Effector CD8-positive, alpha-beta T cell (primary cell): Measurements from ENCODE around the gene AK9.
"Not testable (repeated sequence)": the region's sequence is repeated elsewhere in the genome, so short reads cannot be mapped to it uniquely, and the experiment has no call there.

Experiments
- DNase-seq: peaks from one replicate; lab custom pipeline; 2025; lab: John Stamatoyannopoulos, UW

AK9 gene

GRCh38 chr6:109696355-109696754, 5.4 kb upstream of the AK9 start:
- no peak for DNase-seq

DNA sequence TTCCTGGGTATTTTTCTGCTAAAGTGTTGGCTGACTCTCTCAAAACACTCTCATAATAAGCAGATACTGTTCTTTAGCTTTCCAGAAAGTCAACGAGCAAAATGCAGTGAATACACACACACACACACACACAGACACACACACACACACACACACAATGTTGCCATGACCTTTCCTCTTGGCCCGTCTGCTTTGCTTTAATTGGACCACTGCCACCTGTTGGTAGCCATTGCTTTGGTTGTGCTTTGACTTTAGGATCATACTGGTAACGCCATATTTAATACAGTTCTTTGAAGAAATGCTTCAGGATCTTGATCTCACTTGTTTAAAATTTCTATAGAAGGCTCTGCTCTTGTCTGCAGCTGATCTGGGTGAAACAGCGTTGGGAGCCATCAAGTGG, 4.5 kb upstream of the AK9 start:
- DNase-seq, result no peak

- DNase-seq, result no peak
Measured at GRCh38 chr6:109693111-109693510, 2.1 kb upstream of the AK9 start.

GRCh38 chr6:109690373-109690736, 647 bp downstream of the AK9 start:
- peak; percentile 48 for DNase-seq

DNA sequence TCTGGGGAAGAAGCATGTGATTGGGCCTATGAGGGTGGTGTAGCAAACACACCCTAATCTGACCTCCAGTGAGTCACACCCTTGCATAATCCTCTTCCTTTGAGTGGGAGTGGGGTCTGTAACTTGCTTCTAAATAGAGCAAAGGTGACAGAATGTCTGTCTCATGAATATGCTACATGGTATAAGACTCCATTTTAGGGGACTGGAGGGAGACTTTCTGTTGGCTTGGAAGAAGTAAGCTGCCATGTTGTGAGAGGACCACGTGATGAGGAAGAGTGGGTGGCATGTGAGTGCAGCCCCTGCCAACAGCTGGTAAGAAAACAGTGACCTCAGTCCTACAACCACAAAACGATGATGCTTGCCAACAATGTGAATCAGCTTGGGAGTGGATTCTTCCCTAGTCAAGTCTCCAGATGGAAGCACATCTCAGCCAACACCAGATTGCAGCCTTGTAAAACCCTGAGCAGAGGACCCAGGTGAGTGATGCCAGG, 3.7 kb downstream of the AK9 start:
- DNase-seq, result no peak

- no peak for DNase-seq
Measured at GRCh38 chr6:109686566-109687265, 4.3 kb downstream of the AK9 start.

GRCh38 chr6:109678661-109679505, 12.1 kb downstream of the AK9 start:
- not testable (repeated sequence) for DNase-seq

DNA sequence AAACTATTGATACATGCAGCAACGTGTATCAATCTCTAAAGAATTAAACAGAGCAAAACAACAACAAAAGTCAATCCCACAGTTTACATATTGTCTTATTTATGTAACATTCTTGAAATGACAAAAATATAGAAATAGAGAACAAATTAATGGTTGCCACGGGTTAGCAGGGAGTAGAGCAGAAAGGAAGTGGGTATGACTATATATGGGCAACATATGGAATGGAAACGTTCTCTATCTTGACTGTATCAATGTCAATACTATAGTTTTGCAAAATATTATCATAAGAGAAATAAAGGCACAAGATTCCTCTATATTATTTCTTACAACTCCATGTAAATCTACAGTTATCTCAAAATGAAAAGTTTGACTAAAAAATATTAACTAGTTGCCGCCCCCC, 12.8 kb downstream of the AK9 start:
- no peak for DNase-seq

- DNase-seq, result no peak
Measured at GRCh38 chr6:109676724-109677123, 14.3 kb downstream of the AK9 start.

- no peak for DNase-seq
Measured at GRCh38 chr6:109672839-109673238, 18.2 kb downstream of the AK9 start.

DNA sequence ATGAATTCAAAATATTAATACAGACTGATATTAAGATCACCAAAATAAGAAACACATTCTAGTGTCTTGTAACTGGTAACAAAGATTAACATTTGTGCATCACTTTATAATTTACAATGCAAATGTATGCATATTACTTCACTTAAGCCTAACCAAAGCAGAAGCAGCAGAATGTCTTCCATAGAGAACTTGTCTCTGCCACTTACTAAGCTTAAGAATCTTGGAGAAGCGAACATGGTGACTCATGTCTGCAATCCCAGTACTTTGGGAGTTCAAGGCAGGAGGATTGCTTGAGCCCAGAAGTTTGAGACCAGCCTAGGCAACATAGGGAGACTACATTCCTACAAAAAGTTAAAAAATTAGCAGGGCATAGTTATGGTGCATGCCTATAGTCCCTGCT, 18.8 kb downstream of the AK9 start:
- DNase-seq, result no peak

DNA sequence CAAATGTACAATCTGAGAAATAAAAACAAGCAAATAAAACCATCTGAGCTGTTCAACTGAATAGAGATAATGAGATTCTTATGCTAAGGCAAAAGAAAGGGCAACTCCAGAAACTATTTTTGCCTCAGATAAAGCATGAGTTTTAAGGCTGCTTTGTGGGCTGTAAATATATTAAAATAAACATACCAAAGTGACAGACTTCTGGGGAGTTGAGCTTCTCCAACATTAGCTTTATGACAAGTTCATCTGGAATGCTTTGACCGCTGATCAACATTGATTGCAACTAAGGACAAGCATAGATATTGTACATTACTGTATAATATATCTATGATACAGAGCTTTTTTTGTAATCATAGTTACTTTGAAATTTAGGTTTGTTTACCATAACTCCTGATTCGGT, 19.3 kb downstream of the AK9 start:
- DNase-seq, result no peak

GRCh38 chr6:109669811-109670210, 21.2 kb downstream of the AK9 start:
- no peak for DNase-seq

- DNase-seq, result no peak
Measured at GRCh38 chr6:109662192-109662591, 28.8 kb downstream of the AK9 start.

DNA sequence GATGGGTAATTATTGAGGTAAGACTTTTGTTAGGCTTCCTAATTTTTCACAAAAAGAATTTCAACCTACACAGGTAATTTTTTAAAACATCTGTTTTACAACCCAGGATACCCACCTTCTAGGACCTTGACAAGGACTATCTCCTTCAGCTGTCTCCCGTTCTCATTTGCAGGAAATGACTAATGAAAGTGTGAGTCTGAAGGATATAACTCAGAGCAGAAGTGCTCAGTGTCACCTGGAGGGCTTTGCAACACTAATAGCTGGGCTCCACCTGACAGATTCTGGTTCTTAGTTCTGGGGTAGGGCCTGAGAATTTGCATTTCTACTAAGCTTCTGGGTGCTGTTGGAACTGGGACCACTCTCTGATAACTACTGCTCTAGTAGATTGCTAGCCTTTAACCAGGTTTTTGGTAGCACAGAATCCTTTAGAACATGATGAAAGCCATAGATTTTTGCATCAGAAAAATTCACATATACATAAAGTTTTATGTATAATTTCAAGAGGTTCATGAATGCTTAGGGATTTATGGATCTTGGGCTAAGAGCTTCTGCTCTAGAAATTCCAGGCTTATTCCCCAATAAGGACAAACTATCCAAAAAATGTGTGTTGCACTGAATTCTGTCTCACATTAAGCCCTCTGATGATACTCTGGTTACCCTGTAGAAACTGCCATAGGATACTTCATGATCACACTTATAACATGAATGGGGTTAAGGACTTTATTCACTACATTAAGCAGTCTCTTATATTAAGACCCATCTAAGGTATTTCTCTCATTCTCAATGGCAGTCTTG, 30.3 kb downstream of the AK9 start:
- no peak for DNase-seq

DNA sequence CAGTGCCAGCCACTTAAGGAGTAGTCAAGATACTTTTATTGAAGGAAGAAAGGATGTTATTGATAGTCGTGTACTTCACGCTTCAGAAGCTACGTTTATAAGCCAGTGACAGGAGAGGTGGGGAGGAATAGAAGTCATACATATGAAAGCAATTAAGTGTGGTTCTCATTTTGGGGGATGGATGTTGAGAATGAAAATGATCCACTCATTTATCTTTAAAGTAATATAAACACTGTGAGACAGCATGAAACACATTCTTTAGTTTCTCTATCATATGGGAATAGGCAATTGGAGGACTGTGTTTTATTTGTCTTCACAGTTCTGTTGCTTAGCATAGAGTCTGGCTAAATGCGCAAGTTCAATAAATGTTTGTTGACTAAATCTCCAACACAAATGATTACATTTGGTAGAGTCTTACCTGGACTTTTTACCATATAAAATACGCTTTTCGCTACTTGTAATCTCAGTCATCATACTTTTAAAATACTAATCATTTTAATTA, 35.2 kb downstream of the AK9 start:
- DNase-seq, result no peak

DNA sequence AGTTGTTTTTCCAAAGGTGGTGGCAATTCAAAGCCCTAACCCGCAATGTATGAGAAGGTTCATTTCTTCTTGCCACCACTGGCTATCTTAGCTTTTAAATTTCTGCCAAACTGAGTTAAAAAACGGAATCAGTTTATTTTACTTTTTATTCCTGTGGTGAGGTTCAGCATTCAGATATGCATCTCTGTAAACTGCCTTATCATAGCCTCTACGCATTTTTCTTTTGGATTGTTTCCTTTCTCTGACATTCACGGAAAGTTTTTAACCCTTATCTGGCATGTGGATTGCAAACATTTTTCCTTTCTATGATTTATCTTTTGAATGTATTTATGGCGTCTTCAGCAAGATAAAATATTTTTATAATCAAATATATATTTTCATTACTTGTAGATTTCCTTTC, 37.7 kb downstream of the AK9 start:
- DNase-seq, result no peak

- no peak for DNase-seq
Measured at GRCh38 chr6:109644131-109644530, 46.9 kb downstream of the AK9 start.

GRCh38 chr6:109632405-109632804, 58.6 kb downstream of the AK9 start:
- DNase-seq, result no peak

GRCh38 chr6:109631403-109631802, 59.6 kb downstream of the AK9 start:
- DNase-seq, result no peak

GRCh38 chr6:109628158-109629000, 62.6 kb downstream of the AK9 start:
- DNase-seq, result no peak
